Lower lobe of right lung (tissue), 2 donors: Measurements from ENCODE around the gene AGFG1. TPM values are rescaled to one million over a fixed set of nuclear protein-coding genes. Genes with fewer than 3 reads are reported as not detected.

Experiments used
- ATAC-seq, 2 donors: fragments of 200-7000 bp; cut with Tn5 transposase; one replicate each; pipeline ENCODE4 v1.9.1; 2020 to 2022; ENCODE audit warnings: mild to moderate bottlenecking in 2 of 2, moderate library complexity in 2 of 2
- DNase-seq: peaks from one replicate; pipeline ENCODE4 v3.0.0-alpha.2; 2020
- H3K27ac ChIP-seq: fragments of 200-600 bp; one replicate; pipeline ENCODE4 v1.8.0; 2022
- H3K27me3 ChIP-seq: fragments of 200-600 bp; one replicate; pipeline ENCODE4 v1.8.0; 2022; ENCODE audit warnings: low read depth
- H3K36me3 ChIP-seq: fragments of 200-600 bp; one replicate; pipeline ENCODE4 v1.8.0; 2022; ENCODE audit warnings: mild to moderate bottlenecking
- H3K4me1 ChIP-seq: fragments of 200-600 bp; one replicate; pipeline ENCODE4 v1.8.0; 2022
- H3K4me3 ChIP-seq: fragments of 200-600 bp; one replicate; pipeline ENCODE4 v1.8.0; 2022; ENCODE audit warnings: mild to moderate bottlenecking
- H3K9me3 ChIP-seq: fragments of 200-600 bp; one replicate; pipeline ENCODE4 v1.8.0; 2022
- CTCF ChIP-seq: fragments of 200-600 bp; IDR thresholded peaks from one replicate; pipeline ENCODE4 v1.8.0; 2022; ENCODE audit warnings: antibody characterized with exemption, mild to moderate bottlenecking
- intact Hi-C: fragments of 100-400 bp; cut with DNase I; formaldehyde crosslinking; loops from one replicate; pipeline ENCODE4 v1.11.0; 2022
- total RNA-seq: library from RNA; stranded (reverse); fragmentation: NEBNext Ultra II Directional; extraction: Animal tissue kit (Norgen Biotek cat#: 25700); gene quantifications from one replicate; pipeline ENCODE4 v1.2.1, GENCODE V29; 2021
- donor health status: DM: no; HTN: yes; CAD: no; lungs with severe emphysema.

The AGFG1 gene
- total RNA-seq, 1 donor from 2014 or later = 100 TPM

- H3K36me3 ChIP-seq = no peaks in the 10 kb centered on the region
- no peaks in the 10 kb centered on the region for H3K4me1 ChIP-seq
- no peak for DNase-seq
- intact Hi-C loops = no loop called here
- no peaks in the 10 kb centered on the region for H3K9me3 ChIP-seq
- no peak for ATAC-seq
- H3K27ac ChIP-seq = no peak overlapping the region
- no peak for TF ChIP-seq CTCF
- no peak overlapping the region for H3K4me3 ChIP-seq
- no peaks in the 10 kb centered on the region for H3K27me3 ChIP-seq
Observed at GRCh38 chr2:227461811-227462461, 10.0 kb upstream of the AGFG1 start.

- no peak overlapping the region for H3K4me3 ChIP-seq
- H3K27ac ChIP-seq = no peak overlapping the region
- H3K9me3 ChIP-seq = no peaks in the 10 kb centered on the region
- no peaks in the 10 kb centered on the region for H3K36me3 ChIP-seq
- no peaks in the 10 kb centered on the region for H3K4me1 ChIP-seq
- DNase-seq (no peak), ATAC-seq (no peak)
- H3K27me3 ChIP-seq = no peaks in the 10 kb centered on the region
- TF ChIP-seq CTCF = no peak
- intact Hi-C loops = no loop called here
Observed at GRCh38 chr2:227462462-227462951, 9.4 kb upstream of the AGFG1 start.

GRCh38 chr2:227462972-227463931 lies 8.7 kb upstream of the AGFG1 start:
- intact Hi-C loops = no loop called here

GRCh38 chr2:227464361-227464760 lies 7.6 kb upstream of the AGFG1 start:
- DNase-seq (no peak), ATAC-seq (no peak)
- TF ChIP-seq CTCF = no peak
- Histone ChIP-seq H3K27ac (no peak overlapping the region), H3K9me3 (no peaks in the 10 kb centered on the region), H3K4me1 (no peaks in the 10 kb centered on the region), H3K4me3 (no peak overlapping the region), H3K36me3 (no peaks in the 10 kb centered on the region), H3K27me3 (no peaks in the 10 kb centered on the region)
- intact Hi-C loops = no loop called here

More at GRCh38 chr2:227462972-227463931, 8.7 kb upstream of the AGFG1 start:
- ATAC-seq (no peak), DNase-seq (no peak)
- TF ChIP-seq CTCF = no peak
- Histone ChIP-seq H3K4me1 (no peaks in the 10 kb centered on the region), H3K9me3 (no peaks in the 10 kb centered on the region), H3K27me3 (no peaks in the 10 kb centered on the region), H3K4me3 (no peak overlapping the region), H3K36me3 (no peaks in the 10 kb centered on the region), H3K27ac (no peak overlapping the region)

- intact Hi-C loops = no loop called here
- ATAC-seq (no peak), DNase-seq (no peak)
- H3K27me3 ChIP-seq = no peaks in the 10 kb centered on the region
- no peaks in the 10 kb centered on the region for H3K4me1 ChIP-seq
- H3K36me3 ChIP-seq = no peaks in the 10 kb centered on the region
- no peak for TF ChIP-seq CTCF
- H3K4me3 ChIP-seq = no peak overlapping the region
- H3K9me3 ChIP-seq = no peaks in the 10 kb centered on the region
- no peak overlapping the region for H3K27ac ChIP-seq
Observed at GRCh38 chr2:227464851-227465250, 7.1 kb upstream of the AGFG1 start.
